Hepatic stellate cell (primary cell): ENCODE results near the gene CYS1.
"Not testable (repeated sequence)": the region's sequence is repeated elsewhere in the genome, so short reads cannot be mapped to it uniquely, and the experiment has no call there.

Source experiments
- DNase-seq: peaks from one replicate; pipeline ENCODE4 v3.0.0; 2011; ENCODE audit warnings: low spot score

The CYS1 gene

GRCh38 chr2:10046931-10047330 lies 33.3 kb downstream of the CYS1 start:
- DNase-seq = no peak

GRCh38 chr2:10045561-10046355 lies 34.5 kb downstream of the CYS1 start:
- DNase-seq = no peak

- DNase-seq = peak; percentile 96
Observed at GRCh38 chr2:10043906-10044601, 36.2 kb downstream of the CYS1 start.

- peak; percentile 97 for DNase-seq
Observed at GRCh38 chr2:10043256-10043905, 36.8 kb downstream of the CYS1 start, which contains the start of gene KLF11. Gene KLF11, plus strand, starts transcription at chr2:10043550. Its CDS starts 167 bp downstream, at chr2:10043717.

GRCh38 chr2:10042301-10043161 lies 37.7 kb downstream of the CYS1 start:
- peak; percentile 84 for DNase-seq

- no peak for DNase-seq
Observed at GRCh38 chr2:10041711-10042110, 38.5 kb downstream of the CYS1 start.

GRCh38 chr2:10039658-10040410 lies 40.4 kb downstream of the CYS1 start:
- no peak for DNase-seq

- DNase-seq = no peak
Observed at GRCh38 chr2:10038716-10039115, 41.5 kb downstream of the CYS1 start.

GRCh38 chr2:10038123-10038522 lies 42.1 kb downstream of the CYS1 start:
- DNase-seq = no peak

GRCh38 chr2:10036095-10036884 lies 43.9 kb downstream of the CYS1 start:
- peak; percentile 50 for DNase-seq

GRCh38 chr2:10035633-10036032 lies 44.6 kb downstream of the CYS1 start:
- no peak for DNase-seq

GRCh38 chr2:10035053-10035422 lies 45.2 kb downstream of the CYS1 start:
- no peak for DNase-seq

- DNase-seq = no peak
Observed at GRCh38 chr2:10034333-10035052, 45.7 kb downstream of the CYS1 start.

- no peak for DNase-seq
Observed at GRCh38 chr2:10033251-10034006, 46.8 kb downstream of the CYS1 start.

GRCh38 chr2:10032746-10033105 lies 47.5 kb downstream of the CYS1 start:
- no peak for DNase-seq

- DNase-seq = no peak
Observed at GRCh38 chr2:10031886-10032745, 48.1 kb downstream of the CYS1 start.

- DNase-seq = not testable (repeated sequence)
Observed at GRCh38 chr2:10030798-10031197, 49.4 kb downstream of the CYS1 start.

- DNase-seq = no peak
Observed at GRCh38 chr2:10030311-10030736, 49.9 kb downstream of the CYS1 start.
